B cell (primary cell): ENCODE measurements around the gene MAML2. TPM values are rescaled to one million over a fixed set of nuclear protein-coding genes. Genes with fewer than 3 reads are reported as not detected.
"Not testable (repeated sequence)": the region's sequence is repeated elsewhere in the genome, so short reads cannot be mapped to it uniquely, and the experiment has no call there.

Experiments used
- ATAC-seq: fragments of 200-7000 bp; cut with Tn5 transposase; one replicate; pipeline ENCODE4 v1.10.0; 2021; ENCODE audit warnings: low read depth, mild to moderate bottlenecking, moderate number of reproducible peaks, moderate library complexity
- CTCF ChIA-PET: fragments of 350-600 bp; sonication (Branson Sonifier 250); formaldehyde crosslinking; loops from one replicate; lab custom pipeline; 2021; ENCODE audit warnings: antibody characterized with exemption, inconsistent platforms; lab: Charles Lee
- POLR2A ChIA-PET: fragments of 350-600 bp; sonication (Branson Sonifier 250); formaldehyde crosslinking; loops from one replicate; lab custom pipeline; 2021; ENCODE audit warnings: antibody characterized with exemption; lab: Charles Lee
- DNase-seq: peaks from one replicate; pipeline ENCODE4 v3.0.0; 2013
- H2AFZ ChIP-seq: 2 replicates; pipeline ENCODE4 v1.6.1; 2012; ENCODE audit warnings: mild to moderate bottlenecking, low read depth, low read length; ENCODE audit not compliant: insufficient read depth, poor library complexity, severe bottlenecking
- H3K27ac ChIP-seq, 2 donors: 1 replicate in 1 of 2; 2 replicates in 1 of 2; pipeline ENCODE4 v1.5.1; 2012 to 2013; ENCODE audit warnings: low read length in 2 of 2, mild to moderate bottlenecking in 2 of 2, moderate library complexity in 1 of 2
- H3K27me3 ChIP-seq, 4 experiments: fragments of 200-600 bp in 1 of 4; sonication (generic) in 1 of 4; replicated peaks in 1 of 4; 1 replicate in 2 of 4; 2 replicates in 2 of 4; pipeline versions ENCODE4 v1.6.1 to v1.7.0; 2013 to 2016; ENCODE audit warnings: low read length in 3 of 4, mild to moderate bottlenecking in 2 of 4, mixed read lengths in 1 of 4, moderate library complexity in 1 of 4; ENCODE audit not compliant: insufficient read depth in 4 of 4, control insufficient read depth in 3 of 4; ENCODE audit errors: control extremely low read depth in 1 of 4
- H3K36me3 ChIP-seq, 2 experiments: replicated peaks in 1 of 2; 1 replicate in 1 of 2; 2 replicates in 1 of 2; pipeline versions ENCODE4 v1.6.1 to v1.7.1; 2013; ENCODE audit warnings: low read length in 1 of 2; ENCODE audit not compliant: insufficient read depth in 2 of 2, control insufficient read depth in 1 of 2; ENCODE audit errors: control extremely low read depth in 1 of 2, extremely low read depth in 1 of 2
- H3K4me1 ChIP-seq, 2 donors: fragments of 200-600 bp in 1 of 2; sonication (generic) in 1 of 2; 1 replicate in 1 of 2; 2 replicates in 1 of 2; pipeline versions ENCODE4 v1.5.1 to v1.6.1; 2013 to 2017; ENCODE audit warnings: low read length in 2 of 2; ENCODE audit not compliant: control insufficient read depth in 2 of 2, insufficient read depth in 2 of 2
- H3K4me2 ChIP-seq: replicated peaks from 2 replicates; pipeline ENCODE3; 2012; ENCODE audit warnings: mild to moderate bottlenecking, low read depth, low read length; ENCODE audit not compliant: poor library complexity, severe bottlenecking
- H3K4me3 ChIP-seq, 5 experiments: fragments of 200-600 bp in 1 of 5; sonication (generic) in 1 of 5; 1 replicate in 3 of 5; 2 replicates in 2 of 5; pipeline versions ENCODE4 v1.5.1 to v1.7.0; 2011 to 2016; ENCODE audit warnings: low read length in 4 of 5, mild to moderate bottlenecking in 4 of 5, low read depth in 2 of 5, control low read depth in 1 of 5, moderate library complexity in 1 of 5; ENCODE audit not compliant: insufficient read depth in 1 of 5; ENCODE audit errors: control extremely low read depth in 1 of 5, extremely low read depth in 1 of 5
- H3K79me2 ChIP-seq: fragments of 200-600 bp; sonication (generic); one replicate; pipeline ENCODE4 v1.6.0; 2016; ENCODE audit warnings: low read length; ENCODE audit not compliant: control insufficient read depth, insufficient read depth
- H3K9ac ChIP-seq: fragments of 200-600 bp; sonication (generic); 2 replicates; pipeline ENCODE4 v1.6.1; 2017; ENCODE audit warnings: mild to moderate bottlenecking, low read length, moderate library complexity
- H3K9me3 ChIP-seq, 3 donors: one replicate each; pipeline versions ENCODE4 v1.6.1 to v1.7.1; 2013; ENCODE audit warnings: low read length in 2 of 3; ENCODE audit not compliant: control insufficient read depth in 2 of 3, insufficient read depth in 1 of 3; ENCODE audit errors: control extremely low read depth in 1 of 3
- H4K20me1 ChIP-seq: 2 replicates; pipeline ENCODE4 v1.6.0; 2012; ENCODE audit warnings: mild to moderate bottlenecking, low read length; ENCODE audit not compliant: insufficient read depth, control insufficient read depth, poor library complexity, severe bottlenecking
- H3K27ac Mint-ChIP-seq: one replicate; pipeline ENCODE4 v1.8.0; 2021; ENCODE audit warnings: mixed read lengths
- H3K27me3 Mint-ChIP-seq: one replicate; pipeline ENCODE4 v1.8.0; 2021; ENCODE audit warnings: mixed read lengths
- H3K4me1 Mint-ChIP-seq: one replicate; pipeline ENCODE4 v1.8.0; 2021; ENCODE audit warnings: mixed read lengths
- H3K4me3 Mint-ChIP-seq: one replicate; pipeline ENCODE4 v1.8.0; 2021; ENCODE audit warnings: mixed read lengths
- H3K9me3 Mint-ChIP-seq: one replicate; pipeline ENCODE4 v1.8.0; 2022; ENCODE audit warnings: mixed read lengths; ENCODE audit not compliant: insufficient read depth
- EZH2 ChIP-seq: IDR thresholded peaks from 2 replicates; pipeline ENCODE4 v1.6.1; 2012; ENCODE audit warnings: borderline replicate concordance, low read depth, mild to moderate bottlenecking, moderate library complexity, low read length; ENCODE audit not compliant: insufficient read depth, poor library complexity, severe bottlenecking
- WGBS: methylation state at CpG from one replicate; pipeline ENCODE4 v1.1.5; 2013; ENCODE audit warnings: missing lambda C conversion rate; ENCODE audit not compliant: insufficient coverage; 5-methylcytosine and 5-hydroxymethylcytosine counted together
- intact Hi-C: fragments of 100-400 bp; cut with micrococcal nuclease; formaldehyde crosslinking; loops from one replicate; pipeline ENCODE4 v1.10.0; 2022
- polyA plus RNA-seq: library from polyadenylated mRNA; depleted of rRNA; stranded (reverse); fragments of >200 nt; gene quantifications from 2 replicates; pipeline ENCODE4 v1.2.3, GENCODE V29; 2012
- total RNA-seq, 2 donors: library from RNA; stranded (reverse); fragments of 120-200 nt in 1 of 2; gene quantifications; 1 replicate in 1 of 2; 2 replicates in 1 of 2; pipeline versions ENCODE4 v1.2.3 to v1.2.4, GENCODE V29; 2013 to 2022
- TF ChIP-seq, protein P1 (sequence below): fragments of 200-600 bp; IDR thresholded peaks from one replicate; pipeline ENCODE4 v1.8.0; 2022; ENCODE audit warnings: antibody characterized with exemption, mild to moderate bottlenecking

Gene MAML2
- total and polyA plus RNA-seq, 2 donors (not counting 1 experiment from before 2014, with no cell fraction given) = 10.7 to 26.4 TPM

DNA sequence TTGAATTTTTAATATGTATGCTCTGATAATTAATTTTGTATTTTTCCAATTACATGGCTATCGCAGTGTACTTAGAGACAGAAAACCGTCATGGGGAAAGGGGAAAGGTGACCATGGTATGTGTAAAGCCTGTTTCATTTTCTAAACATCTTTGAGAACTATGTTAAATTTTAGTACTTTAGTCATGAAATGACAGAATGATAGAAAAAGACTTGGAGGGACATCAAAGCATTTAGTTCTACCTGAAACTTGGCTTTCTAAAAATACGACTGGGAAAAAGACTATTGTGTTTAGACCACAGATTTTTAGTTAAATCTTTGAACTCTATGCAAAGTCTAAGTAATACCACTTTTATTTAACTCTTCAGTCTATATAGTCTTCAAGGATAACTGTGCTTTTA lies 54.1 kb downstream of the MAML2 start:
- Histone ChIP-seq H4K20me1 (no peaks in the 10 kb centered on the region), H3K36me3 (no peaks in the 10 kb centered on the region), H3K79me2 (peaks cover 71% of the 10 kb centered on the region), H3K9ac (no peak overlapping the region), H3K4me2 (no peak overlapping the region), H3K4me1 (peaks cover 6 to 16% of the 10 kb centered on the region in 2 donors), H3K27ac (no peak overlapping the region), H2AFZ (no peak overlapping the region), H3K9me3 (no peaks in the 10 kb centered on the region), H3K4me3 (no peak overlapping the region), H3K27me3 (no peaks in the 10 kb centered on the region)
- CTCF ChIA-PET = no interaction called here
- Mint-ChIP-seq H3K4me3 (no peak overlapping the region), H3K4me1 (peaks cover 35% of the 10 kb centered on the region), H3K27me3 (no peaks in the 10 kb centered on the region), H3K27ac (no peak overlapping the region), H3K9me3 (peaks cover 4% of the 10 kb centered on the region)
- DNase-seq = no peak
- TF ChIP-seq EZH2 = no peak
- TF ChIP-seq, protein P1, sequence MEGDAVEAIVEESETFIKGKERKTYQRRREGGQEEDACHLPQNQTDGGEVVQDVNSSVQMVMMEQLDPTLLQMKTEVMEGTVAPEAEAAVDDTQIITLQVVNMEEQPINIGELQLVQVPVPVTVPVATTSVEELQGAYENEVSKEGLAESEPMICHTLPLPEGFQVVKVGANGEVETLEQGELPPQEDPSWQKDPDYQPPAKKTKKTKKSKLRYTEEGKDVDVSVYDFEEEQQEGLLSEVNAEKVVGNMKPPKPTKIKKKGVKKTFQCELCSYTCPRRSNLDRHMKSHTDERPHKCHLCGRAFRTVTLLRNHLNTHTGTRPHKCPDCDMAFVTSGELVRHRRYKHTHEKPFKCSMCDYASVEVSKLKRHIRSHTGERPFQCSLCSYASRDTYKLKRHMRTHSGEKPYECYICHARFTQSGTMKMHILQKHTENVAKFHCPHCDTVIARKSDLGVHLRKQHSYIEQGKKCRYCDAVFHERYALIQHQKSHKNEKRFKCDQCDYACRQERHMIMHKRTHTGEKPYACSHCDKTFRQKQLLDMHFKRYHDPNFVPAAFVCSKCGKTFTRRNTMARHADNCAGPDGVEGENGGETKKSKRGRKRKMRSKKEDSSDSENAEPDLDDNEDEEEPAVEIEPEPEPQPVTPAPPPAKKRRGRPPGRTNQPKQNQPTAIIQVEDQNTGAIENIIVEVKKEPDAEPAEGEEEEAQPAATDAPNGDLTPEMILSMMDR = no peak
- no peak for ATAC-seq
- POLR2A ChIA-PET = interaction anchor here (0.7 kb wide), 1 partner anchor 1634 kb away, joined by 6 read pairs; no protein-coding TSS in a partner anchor
- intact Hi-C loops = no loop called here
- WGBS = no CpG with 5 or more reads among the region's 3 CpGs

DNA sequence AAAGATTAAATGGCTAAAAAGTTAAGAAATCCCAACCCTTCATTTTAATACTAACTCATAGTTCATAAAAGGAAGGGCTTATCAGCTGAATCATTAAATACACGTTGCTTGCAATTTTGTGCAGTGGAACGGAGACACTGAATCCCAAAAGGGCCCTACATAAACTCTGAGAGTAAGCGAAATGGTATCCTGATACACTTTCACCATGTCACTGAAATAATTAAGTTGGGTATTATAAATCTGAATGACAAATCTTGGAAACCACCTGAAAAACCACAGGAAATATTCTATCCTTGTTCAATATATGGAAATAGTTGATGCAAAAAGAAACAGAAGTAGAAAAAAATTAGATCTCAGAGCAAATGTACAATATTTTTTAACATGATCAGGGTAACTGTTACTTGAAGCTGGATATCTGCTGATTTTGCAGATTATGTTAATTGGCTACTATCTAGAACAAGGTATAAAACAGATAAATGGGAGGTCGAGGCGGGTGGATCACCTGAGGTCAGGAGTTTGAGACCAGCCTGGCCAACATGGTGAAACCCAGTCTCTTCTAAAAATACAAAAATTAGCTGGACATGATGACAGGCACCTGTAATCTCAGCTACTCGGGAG lies 55.1 kb downstream of the MAML2 start:
- ChIA-PET CTCF (interaction anchor here (0.7 kb wide), 1 partner anchor 111 kb away, joined by 3 read pairs; no protein-coding TSS in a partner anchor), POLR2A (no interaction called here)
- ATAC-seq (no peak), DNase-seq (no peak)
- H3K36me3 ChIP-seq = no peaks in the 10 kb centered on the region
- H3K27me3 Mint-ChIP-seq = no peaks in the 10 kb centered on the region
- no peaks in the 10 kb centered on the region for H3K27me3 ChIP-seq
- intact Hi-C loops = no loop called here
- no peak overlapping the region for H3K4me2 ChIP-seq
- no peaks in the 10 kb centered on the region for H4K20me1 ChIP-seq
- H3K27ac Mint-ChIP-seq = no peak overlapping the region
- peaks cover under 1 to 7% of the 10 kb centered on the region in 2 donors for H3K4me1 ChIP-seq
- H3K9me3 ChIP-seq = no peaks in the 10 kb centered on the region
- no peak for TF ChIP-seq EZH2
- TF ChIP-seq, protein P1 = no peak
- H3K27ac ChIP-seq = no peak overlapping the region
- no peak overlapping the region for H3K4me3 ChIP-seq
- H3K4me1 Mint-ChIP-seq = peaks cover 31% of the 10 kb centered on the region
- no peak overlapping the region for H3K4me3 Mint-ChIP-seq
- no peak overlapping the region for H2AFZ ChIP-seq
- WGBS = 100% methylated on average over 1 of the region's 6 CpGs
- no peak overlapping the region for H3K9ac ChIP-seq
- peaks cover 4% of the 10 kb centered on the region for H3K9me3 Mint-ChIP-seq
- peaks cover 62% of the 10 kb centered on the region for H3K79me2 ChIP-seq

DNA sequence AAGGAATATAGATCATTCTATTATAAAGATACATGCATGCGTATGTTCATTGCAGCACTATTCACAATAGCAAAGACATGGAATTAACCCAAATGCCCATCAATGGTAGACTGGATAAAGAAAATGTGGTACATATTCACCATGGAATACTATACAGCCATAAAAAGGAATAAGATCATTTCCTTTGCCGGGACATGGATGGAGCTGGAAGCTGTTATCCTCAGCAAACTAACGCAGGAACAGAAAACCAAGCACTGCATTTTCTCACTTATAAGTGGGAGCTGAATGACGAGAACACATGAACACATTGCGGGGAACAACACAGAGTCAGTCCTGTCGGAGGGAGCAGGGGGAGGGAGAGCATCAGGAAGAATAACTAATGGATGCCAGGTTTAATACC lies 57.0 kb downstream of the MAML2 start:
- H3K4me3 Mint-ChIP-seq, H3K4me3 ChIP-seq, H3K4me2 ChIP-seq, H3K27ac Mint-ChIP-seq, H3K27me3 ChIP-seq, H4K20me1 ChIP-seq, H3K9ac ChIP-seq, DNase-seq, ATAC-seq, H3K9me3 Mint-ChIP-seq, H3K9me3 ChIP-seq, H3K27ac ChIP-seq, H3K36me3 ChIP-seq, H2AFZ ChIP-seq, POLR2A ChIA-PET, intact Hi-C loops, H3K27me3 Mint-ChIP-seq: not testable (repeated sequence)
- CTCF ChIA-PET = interaction anchor here (1.5 kb wide), 1 partner anchor 57 kb away, joined by 4 read pairs; the partner anchor contains the start of gene MAML2
- Histone ChIP-seq H3K79me2 (peaks cover 59% of the 10 kb centered on the region), H3K4me1 (peaks cover 3 to 11% of the 10 kb centered on the region in 2 donors)
- WGBS = 80% methylated on average over 1 of the region's 6 CpGs
- H3K4me1 Mint-ChIP-seq = peaks cover 32% of the 10 kb centered on the region
